ENCODE data around the gene TH.
"Not testable (repeated sequence)": the region's sequence is repeated elsewhere in the genome, so short reads cannot be mapped to it uniquely, and the experiment has no call there.

The TH gene

DNA sequence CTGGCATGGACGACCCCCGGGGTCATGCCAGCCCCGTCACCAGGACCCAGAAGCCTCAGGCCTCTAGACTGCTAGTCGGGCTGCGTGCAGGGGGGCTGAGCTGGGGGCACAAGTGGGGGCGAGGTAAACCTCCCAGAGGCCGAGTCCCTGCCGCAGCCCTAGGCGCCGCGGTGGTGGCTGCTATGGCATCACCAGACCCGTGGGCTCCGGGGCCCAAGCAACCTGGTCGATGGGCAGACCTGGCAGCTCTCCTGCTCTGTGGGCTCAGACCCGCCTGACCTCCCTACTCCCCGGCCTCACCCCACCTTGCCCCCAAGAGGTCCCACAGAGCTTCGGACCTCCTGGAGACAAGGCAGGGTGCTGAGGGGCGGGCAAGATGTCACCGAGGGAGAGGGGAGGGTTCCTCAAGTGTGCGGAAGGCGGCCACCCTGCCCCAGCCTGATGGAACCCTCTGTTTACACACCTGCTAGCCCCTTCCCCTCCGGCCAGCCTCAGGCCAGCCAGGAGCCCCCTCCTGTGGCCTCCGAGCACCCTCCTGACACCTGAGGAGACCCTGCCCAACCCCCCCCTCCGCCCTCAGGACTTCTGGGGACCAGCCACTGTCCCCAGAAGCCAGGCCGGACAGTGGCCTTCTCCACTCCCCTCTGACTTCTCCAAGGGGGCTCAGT is 41.8 kb downstream of the TH start:
- Mint-ChIP-seq H3K4me3 (no peak overlapping the region), H3K9me3 (no peaks in the 10 kb centered on the region), H3K27me3 (peaks cover 20% of the 10 kb centered on the region), H3K36me3 (no peaks in the 10 kb centered on the region), H3K4me1 (no peaks in the 10 kb centered on the region), H3K27ac (no peak overlapping the region)

DNA sequence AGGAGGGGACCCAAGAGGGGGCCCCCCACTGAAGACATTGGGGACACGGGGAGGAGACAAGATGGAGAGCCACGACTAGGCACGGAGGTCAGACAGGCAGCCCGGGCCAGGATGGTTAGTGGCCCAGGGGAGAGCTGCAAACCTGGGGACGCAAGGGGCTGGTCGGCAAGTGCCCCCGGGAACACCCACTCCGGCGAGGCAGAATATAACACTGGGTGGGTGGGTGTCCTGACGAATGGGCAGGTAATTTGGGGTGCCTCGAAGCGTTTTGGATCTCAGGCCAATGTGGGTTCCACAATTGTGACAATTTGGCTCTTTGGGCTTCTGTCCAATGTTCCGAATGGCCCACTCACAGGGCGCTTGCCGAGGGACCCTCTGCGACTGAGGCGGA is 42.3 kb downstream of the TH start:
- Mint-ChIP-seq H3K4me3 (no peak overlapping the region), H3K9me3 (no peaks in the 10 kb centered on the region), H3K36me3 (no peaks in the 10 kb centered on the region), H3K27ac (no peak overlapping the region), H3K4me1 (no peaks in the 10 kb centered on the region), H3K27me3 (peaks cover 21% of the 10 kb centered on the region)

DNA sequence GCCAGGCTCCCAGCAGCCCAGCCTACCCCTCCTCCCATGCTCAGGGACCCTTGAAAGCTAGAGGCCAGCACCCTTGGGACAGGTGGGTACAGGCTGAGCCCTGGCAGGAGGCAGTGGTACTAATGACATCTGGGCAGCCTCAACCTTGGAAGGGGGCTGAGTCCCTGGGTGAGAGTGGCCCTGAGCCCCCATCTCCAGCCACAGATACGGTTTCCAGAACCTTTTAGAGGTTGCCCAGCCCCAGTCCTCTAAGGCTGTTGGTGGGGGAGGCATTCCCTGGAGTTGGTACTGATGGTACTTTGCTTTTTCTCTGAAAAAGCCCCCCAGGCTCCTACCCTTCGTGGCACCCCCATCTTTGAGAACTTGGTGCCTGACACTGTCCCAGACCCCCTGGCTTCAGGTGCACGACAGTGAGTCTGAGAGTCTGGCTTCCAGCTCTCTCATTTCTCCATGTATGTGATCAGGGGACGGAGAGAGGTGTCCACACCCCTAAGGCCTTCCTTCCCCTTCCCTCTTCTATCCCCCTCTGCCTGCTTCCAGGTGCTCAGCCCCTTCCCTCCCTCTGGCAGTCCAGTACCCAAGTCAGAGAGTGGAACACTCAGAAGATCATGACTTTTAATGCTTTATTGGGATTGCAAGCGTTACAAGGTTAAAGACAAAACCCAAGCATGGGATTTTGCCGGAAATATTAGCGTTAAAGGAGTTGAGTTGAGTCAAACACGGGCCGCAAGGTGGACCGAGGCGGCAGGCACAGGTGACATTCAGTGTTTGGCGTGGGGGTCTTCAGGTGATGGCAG is 42.9 kb downstream of the TH start:
- no peak overlapping the region for H3K27ac Mint-ChIP-seq
- H3K4me3 Mint-ChIP-seq: no peak overlapping the region
- H3K9me3 Mint-ChIP-seq: no peaks in the 10 kb centered on the region
- H3K4me1 Mint-ChIP-seq: no peaks in the 10 kb centered on the region
- H3K27me3 Mint-ChIP-seq: peaks cover 18% of the 10 kb centered on the region
- H3K36me3 Mint-ChIP-seq: no peaks in the 10 kb centered on the region

DNA sequence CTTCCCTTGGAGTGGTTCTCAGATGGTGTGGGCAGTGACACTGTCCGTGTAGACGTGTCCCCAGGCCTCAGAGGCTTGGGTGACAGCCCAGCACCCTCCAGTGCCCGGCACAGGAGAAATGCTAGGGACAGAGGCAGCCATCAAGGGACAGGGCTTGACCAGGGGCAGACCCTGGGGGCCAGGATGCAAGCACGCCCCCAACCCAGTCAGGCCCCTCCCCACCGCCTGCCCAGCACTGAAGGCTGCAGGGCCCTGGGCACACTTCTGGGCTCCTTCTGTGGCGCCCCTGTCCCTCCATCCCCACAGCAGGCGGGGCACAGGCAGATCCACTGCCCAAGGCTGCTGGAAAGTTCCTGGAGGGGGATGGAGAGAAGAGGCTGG is 43.5 kb downstream of the TH start:
- Mint-ChIP-seq H3K4me3 (no peak overlapping the region), H3K9me3 (no peaks in the 10 kb centered on the region), H3K36me3 (no peaks in the 10 kb centered on the region), H3K27ac (no peak overlapping the region), H3K4me1 (no peaks in the 10 kb centered on the region), H3K27me3 (peaks cover 18% of the 10 kb centered on the region)

DNA sequence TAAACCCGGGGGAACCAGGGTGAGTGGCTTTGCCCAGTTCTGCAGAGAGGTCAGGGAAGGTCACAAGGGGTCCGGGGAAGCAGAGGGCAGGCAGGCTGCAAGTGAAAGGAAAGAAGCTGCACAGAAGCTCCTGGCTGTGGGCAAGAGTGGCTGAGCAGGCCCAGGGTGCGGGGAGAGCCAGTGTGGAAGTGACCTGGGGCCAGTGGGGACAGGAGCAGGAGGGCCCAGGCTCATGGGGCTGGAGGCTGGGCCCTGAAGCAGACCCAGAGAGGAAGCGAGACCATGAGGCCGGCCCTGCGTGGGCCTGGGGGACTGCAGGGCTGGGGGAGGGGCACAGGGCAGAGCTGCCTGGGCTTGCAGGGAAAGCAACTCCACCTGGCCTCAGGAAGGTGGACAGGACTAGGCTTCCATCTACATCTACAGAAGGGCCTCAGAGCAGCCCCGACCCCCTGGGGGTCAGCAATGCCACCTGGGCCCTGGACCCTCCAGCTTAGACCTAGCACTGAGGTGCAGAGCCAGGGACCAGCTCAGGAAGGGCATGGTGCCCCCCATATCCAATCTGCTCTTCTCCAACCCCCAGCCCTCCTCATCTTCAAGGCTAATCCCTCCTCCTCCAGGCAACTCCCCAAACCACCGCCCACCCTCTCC is 44.0 kb downstream of the TH start:
- H3K9me3 Mint-ChIP-seq: no peaks in the 10 kb centered on the region
- peak overlapping the region; percentile 19 for H3K27ac Mint-ChIP-seq
- no peaks in the 10 kb centered on the region for H3K36me3 Mint-ChIP-seq
- H3K4me1 Mint-ChIP-seq: no peaks in the 10 kb centered on the region
- H3K27me3 Mint-ChIP-seq: peaks cover 17% of the 10 kb centered on the region
- no peak overlapping the region for H3K4me3 Mint-ChIP-seq

DNA sequence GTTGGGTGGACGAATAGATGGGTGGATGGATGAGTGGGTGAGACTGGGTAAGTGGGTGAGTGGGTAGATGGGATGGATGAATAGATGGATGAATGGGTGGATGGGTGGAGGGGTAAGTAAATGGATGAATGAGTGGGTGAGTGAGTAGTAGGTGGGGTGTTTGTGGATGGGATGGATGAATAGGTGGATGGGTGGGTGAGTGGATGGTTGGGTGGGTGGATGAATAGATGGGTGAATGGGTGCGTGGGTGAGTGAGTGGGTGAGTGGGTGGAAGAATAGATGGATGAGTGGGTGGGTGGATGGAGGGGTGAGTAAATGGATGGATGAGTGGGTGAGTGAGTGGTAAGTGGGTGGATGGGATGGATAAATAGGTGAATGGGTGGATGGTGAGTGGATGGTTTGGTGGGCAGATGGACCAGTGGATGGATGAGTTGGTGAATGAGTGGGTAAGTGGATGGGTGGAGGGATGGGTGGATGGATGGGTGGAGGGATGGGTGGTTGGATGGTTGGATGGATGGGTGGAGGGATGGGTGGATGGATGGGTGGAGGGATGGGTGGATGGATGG is 45.0 kb downstream of the TH start:
- Mint-ChIP-seq H3K27me3 (peaks cover 11% of the 10 kb centered on the region), H3K36me3 (no peaks in the 10 kb centered on the region), H3K4me1 (no peaks in the 10 kb centered on the region), H3K9me3 (no peaks in the 10 kb centered on the region), H3K4me3 (no peak overlapping the region), H3K27ac (no peak overlapping the region)

DNA sequence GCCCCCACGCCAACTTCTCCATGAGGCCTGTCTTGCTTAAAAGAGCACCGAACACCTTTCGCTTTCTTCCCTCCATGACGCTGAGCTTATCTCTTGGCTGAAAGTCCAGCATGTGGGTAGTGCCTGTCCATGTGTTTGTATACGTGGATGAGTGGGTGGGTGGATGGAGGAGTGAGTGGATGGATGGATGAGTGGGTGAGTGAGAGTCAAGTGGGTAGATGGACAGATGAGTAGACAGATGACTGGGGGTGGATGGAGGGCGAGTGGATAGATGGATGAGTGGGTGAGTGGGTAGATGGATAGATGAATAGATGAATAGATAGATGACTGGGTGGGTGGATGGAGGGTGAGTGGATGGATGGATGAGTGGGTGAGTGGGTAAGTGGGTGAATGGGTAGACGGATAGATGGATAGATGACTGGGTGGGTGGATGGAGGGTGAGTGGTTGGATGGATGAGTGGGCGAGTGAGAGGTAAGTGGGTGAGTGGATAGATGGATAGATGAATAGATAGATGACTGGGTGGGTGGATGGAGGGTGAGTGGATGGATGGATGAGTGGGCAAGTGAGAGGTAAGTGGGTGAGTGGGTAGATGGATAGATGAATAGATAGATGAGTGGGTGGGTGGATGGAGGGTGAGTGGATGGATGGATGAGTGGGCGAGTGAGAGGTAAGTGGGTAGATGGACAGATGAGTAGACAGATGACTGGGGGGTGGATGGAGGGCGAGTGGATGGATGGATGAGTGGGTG is 46.7 kb downstream of the TH start:
- not testable (repeated sequence) for H3K4me3 Mint-ChIP-seq, H3K36me3 Mint-ChIP-seq, H3K9me3 Mint-ChIP-seq, H3K4me1 Mint-ChIP-seq
- H3K27ac Mint-ChIP-seq: peak overlapping the region; percentile 74
- H3K27me3 Mint-ChIP-seq: peaks cover 12% of the 10 kb centered on the region

DNA sequence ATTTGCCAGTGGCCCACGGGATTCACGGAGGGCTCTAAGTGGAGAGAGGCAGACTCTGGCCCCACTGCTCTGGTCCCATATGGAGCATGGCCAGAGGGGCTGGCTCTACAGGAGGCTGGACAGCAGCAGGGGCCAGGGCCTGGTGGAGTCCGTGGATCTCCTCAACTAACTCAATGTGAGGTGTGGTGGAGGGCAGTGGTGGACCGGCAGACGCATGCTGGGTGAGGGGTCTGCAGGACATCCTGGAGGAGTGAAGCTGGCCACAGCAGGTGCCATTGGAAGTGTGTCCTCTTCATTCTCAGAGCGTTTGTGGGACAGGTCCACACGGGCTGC is 48.0 kb downstream of the TH start:
- Mint-ChIP-seq H3K27me3 (peaks cover 14% of the 10 kb centered on the region), H3K4me3 (no peak overlapping the region), H3K27ac (no peak overlapping the region), H3K36me3 (no peaks in the 10 kb centered on the region), H3K9me3 (no peaks in the 10 kb centered on the region), H3K4me1 (no peaks in the 10 kb centered on the region)

DNA sequence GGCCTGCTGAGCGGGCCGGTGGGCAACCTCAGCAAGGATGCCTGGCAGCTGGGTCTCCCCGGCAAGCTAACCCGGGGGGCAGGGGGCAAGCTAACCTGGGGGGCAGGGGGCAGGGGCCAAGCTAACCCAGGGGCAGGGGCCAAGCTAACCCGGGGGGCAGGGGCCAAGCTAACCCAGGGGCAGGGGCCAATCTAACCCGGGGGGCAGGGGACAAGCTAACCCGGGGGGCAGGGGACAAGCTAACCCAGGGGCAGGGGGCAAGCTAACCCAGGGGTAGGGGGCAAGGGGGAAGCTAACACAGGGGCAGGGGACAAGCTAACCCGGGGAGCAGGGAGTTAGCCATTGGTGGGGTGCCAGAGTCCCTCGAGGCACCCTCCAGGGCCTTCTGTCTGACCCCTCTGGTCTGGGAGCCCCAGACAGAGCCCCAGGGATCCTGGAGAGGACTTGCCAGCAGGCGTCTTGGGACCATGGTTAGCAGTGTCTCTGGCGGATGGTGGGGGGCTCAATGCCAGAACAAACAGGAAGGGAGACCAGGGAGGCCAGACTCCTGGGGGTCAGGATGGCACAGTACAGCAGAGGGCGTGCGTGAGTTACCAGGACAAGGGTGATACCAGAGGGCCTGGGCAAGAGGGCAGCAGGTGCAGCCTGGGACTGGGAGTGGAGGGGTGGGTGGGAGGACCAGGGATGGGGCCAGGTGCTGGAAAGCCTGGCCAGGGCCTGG is 48.5 kb downstream of the TH start:
- peaks cover 14% of the 10 kb centered on the region for H3K27me3 Mint-ChIP-seq
- H3K4me1 Mint-ChIP-seq: no peaks in the 10 kb centered on the region
- no peak overlapping the region for H3K27ac Mint-ChIP-seq
- no peak overlapping the region for H3K4me3 Mint-ChIP-seq
- no peaks in the 10 kb centered on the region for H3K36me3 Mint-ChIP-seq
- H3K9me3 Mint-ChIP-seq: no peaks in the 10 kb centered on the region

DNA sequence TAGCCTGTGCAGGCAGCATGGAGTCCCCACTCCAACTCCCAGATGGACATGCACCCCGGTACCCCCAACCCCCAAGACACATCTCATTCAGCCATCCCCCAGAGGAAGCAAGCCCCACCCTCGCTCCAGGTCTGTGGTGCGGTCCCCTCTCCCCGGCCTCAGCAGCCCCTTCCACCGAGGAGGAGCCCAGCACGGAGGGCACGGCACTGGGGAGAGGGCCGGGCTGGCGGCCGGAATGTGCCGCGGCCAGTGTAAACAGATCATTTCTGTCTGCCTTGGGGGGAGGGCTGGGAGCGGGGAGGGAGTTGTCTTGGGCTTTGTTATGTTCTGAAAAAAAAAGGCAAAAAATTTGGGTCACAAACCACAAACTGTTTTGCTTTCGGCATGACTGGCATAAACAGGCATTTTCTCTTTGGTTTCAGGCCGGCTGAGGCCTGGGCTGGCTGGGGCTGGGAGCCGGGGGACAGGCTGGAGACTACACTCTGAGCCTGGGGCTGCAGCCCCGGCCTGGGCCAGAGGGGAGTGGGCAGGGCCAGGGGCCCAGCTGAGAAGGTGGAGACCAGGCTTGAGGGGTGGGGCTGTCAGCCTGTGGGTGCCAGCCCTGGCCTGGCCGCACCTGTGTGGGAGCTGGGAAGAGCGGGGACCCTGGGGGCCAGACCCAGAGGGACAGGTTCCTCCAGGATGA is 49.3 kb downstream of the TH start:
- Mint-ChIP-seq H3K27ac (no peak overlapping the region), H3K9me3 (no peaks in the 10 kb centered on the region), H3K27me3 (peaks cover 14% of the 10 kb centered on the region), H3K4me3 (no peak overlapping the region), H3K36me3 (peaks cover 1% of the 10 kb centered on the region), H3K4me1 (no peaks in the 10 kb centered on the region)

DNA sequence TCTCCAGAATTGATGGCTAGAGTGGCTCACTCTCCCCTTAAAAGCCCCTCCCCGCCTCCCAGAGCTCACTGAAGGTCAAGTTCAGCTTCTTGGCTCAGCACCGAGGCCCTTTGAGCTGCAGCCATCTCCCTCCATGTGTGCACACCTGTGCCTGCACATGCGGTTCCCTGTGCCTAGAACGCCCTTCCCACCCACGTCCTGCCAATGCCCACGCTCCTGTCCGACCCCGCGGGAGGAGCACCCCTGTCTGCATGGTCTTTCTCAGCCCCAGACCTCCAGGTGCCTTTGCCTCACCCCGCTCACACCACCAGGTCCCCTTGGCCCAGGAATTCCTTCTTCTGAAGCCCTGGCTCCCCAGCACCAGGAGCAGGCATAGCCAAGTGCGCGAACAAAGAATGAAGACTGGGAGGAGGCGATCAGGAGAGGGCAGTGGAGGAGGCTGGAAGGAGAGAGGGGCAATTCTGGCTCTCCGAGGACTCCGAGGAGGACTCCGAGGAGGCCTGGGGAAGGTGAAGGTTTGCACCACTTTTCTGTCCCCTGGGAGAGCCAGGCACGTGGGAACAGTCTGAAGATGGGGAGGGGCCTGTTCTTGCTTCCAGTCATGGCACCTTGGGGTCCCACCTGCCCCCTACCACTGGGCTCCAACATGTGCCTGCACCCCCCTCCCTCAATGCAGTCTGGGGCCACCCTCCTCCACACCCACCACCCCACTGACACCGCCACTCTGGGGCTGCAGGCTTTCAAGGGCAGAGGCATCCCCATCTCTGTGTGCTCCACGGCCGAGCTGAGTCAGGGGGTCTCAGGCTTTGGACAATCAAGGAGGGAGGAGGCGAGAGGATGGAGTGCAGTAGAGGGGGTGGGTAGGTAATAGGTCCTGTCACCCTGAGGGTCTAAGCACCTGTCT is 50.1 kb downstream of the TH start:
- Mint-ChIP-seq H3K27ac (no peak overlapping the region), H3K4me1 (no peaks in the 10 kb centered on the region), H3K4me3 (no peak overlapping the region), H3K36me3 (peaks cover 1% of the 10 kb centered on the region), H3K9me3 (no peaks in the 10 kb centered on the region), H3K27me3 (peaks cover 14% of the 10 kb centered on the region)

DNA sequence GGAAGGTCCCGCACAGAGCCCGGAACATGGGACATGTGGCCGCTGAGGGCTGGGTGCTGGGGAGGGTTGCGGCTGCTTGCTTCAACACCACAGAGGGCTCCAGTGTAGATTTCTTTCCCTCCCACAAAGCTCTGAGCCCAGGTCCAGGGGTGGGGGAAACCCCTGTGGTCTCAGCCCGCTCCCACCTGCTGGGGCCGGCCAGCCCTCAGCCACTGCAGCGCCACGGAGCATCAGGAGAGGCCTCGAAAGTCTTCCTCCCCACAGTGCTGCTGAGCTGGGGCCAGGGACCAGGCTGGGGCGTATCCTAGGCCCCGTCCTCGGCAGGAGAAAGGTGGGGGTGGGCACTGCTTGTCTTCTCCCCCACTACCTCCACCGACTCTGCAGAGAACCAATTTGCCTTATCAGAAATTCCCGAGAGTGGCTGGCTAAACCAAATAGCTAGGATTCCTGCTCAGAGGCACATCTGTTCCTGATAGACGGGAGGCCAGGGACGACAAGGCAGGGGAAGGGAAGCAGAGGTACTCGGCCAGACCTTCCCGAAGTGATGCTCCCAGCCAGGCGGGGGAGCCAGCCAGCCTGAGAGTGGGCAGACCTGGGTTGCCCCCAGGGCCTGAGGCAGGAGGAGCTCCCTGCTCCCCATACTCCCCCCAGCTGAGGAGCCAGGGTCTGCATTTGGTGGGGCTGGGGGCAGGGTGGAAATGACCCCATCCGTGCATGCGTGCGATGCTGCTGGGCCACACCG is 51.1 kb downstream of the TH start:
- H3K4me3 Mint-ChIP-seq: no peak overlapping the region

DNA sequence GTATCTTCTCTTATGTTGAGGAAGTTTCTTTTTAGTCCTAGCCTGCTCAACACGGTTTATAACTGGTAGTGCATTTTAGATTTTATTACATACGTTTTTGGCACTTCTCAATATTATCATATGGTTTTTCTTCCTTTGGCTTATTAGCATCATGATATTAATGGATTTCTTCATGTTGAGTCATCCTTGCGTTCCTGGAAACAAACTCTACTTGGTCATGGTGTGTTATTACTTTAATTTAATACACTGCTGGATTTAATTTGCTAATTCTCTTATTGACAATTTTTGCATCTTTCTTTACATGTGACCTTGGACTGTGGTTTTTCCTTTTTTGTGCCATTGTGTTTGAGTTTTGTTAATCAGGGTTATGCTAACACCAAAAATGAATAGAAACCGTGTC is 52.9 kb downstream of the TH start:
- Mint-ChIP-seq H3K4me1 (no peaks in the 10 kb centered on the region), H3K27me3 (peaks cover 9% of the 10 kb centered on the region), H3K9me3 (no peaks in the 10 kb centered on the region), H3K27ac (no peak overlapping the region), H3K4me3 (no peak overlapping the region), H3K36me3 (peaks cover 1% of the 10 kb centered on the region)

More for the DNA sequence above, 51.1 kb downstream of the TH start:
- peaks cover 1% of the 10 kb centered on the region for H3K36me3 Mint-ChIP-seq
- H3K9me3 Mint-ChIP-seq: no peaks in the 10 kb centered on the region
- H3K4me1 Mint-ChIP-seq: no peaks in the 10 kb centered on the region
- H3K27ac Mint-ChIP-seq: no peak overlapping the region
- H3K27me3 Mint-ChIP-seq: peaks cover 14% of the 10 kb centered on the region

Data from activated naive CD4-positive, alpha-beta T cell treated with anti-CD3 and anti-CD28 coated beads, Interleukin-2, amount 50 U/mL, for 24 hours (primary cell).